ES-I3 (cell line): ENCODE measurements around the gene RNF157.

ENCODE experiments used
- H3K36me3 ChIP-seq: 2 replicates; pipeline ENCODE4 v1.6.1; 2013; ENCODE audit warnings: mild to moderate bottlenecking, low read length, control low read depth, moderate library complexity; ENCODE audit not compliant: insufficient read depth
- H3K4me1 ChIP-seq: 2 replicates; pipeline ENCODE4 v1.6.1; 2013; ENCODE audit warnings: mild to moderate bottlenecking, control low read depth, low read length; ENCODE audit not compliant: insufficient read depth
- H3K9ac ChIP-seq: 2 replicates; pipeline ENCODE4 v1.6.1; 2013; ENCODE audit warnings: low read depth, mild to moderate bottlenecking, low read length, moderate library complexity
- H3K9me3 ChIP-seq: 2 replicates; pipeline ENCODE4 v1.6.1; 2013; ENCODE audit warnings: mild to moderate bottlenecking, low read length, moderate library complexity; ENCODE audit not compliant: control insufficient read depth, insufficient read depth

The RNF157 gene

GRCh38 chr17:76161619-76162266, 78.5 kb downstream of the RNF157 start:
- Histone ChIP-seq H3K9me3 (no peaks in the 10 kb centered on the region), H3K9ac (no peak overlapping the region), H3K36me3 (no peaks in the 10 kb centered on the region), H3K4me1 (peaks cover 11% of the 10 kb centered on the region)

- H3K4me1 ChIP-seq = peaks cover 11% of the 10 kb centered on the region
- no peak overlapping the region for H3K9ac ChIP-seq
- no peaks in the 10 kb centered on the region for H3K36me3 ChIP-seq
- no peaks in the 10 kb centered on the region for H3K9me3 ChIP-seq
Observed at GRCh38 chr17:76160896-76161528, 79.3 kb downstream of the RNF157 start.

- Histone ChIP-seq H3K9me3 (no peaks in the 10 kb centered on the region), H3K36me3 (no peaks in the 10 kb centered on the region), H3K9ac (no peak overlapping the region), H3K4me1 (peaks cover 6% of the 10 kb centered on the region)
Observed at GRCh38 chr17:76159157-76159556, 81.1 kb downstream of the RNF157 start.

GRCh38 chr17:76157759-76158158, 82.5 kb downstream of the RNF157 start:
- Histone ChIP-seq H3K9ac (no peak overlapping the region), H3K4me1 (peaks cover 12% of the 10 kb centered on the region; the same call in 1 of the 2 replicates), H3K9me3 (no peaks in the 10 kb centered on the region), H3K36me3 (no peaks in the 10 kb centered on the region)

- Histone ChIP-seq H3K36me3 (no peaks in the 10 kb centered on the region), H3K9me3 (no peaks in the 10 kb centered on the region), H3K9ac (no peak overlapping the region), H3K4me1 (peaks cover 12% of the 10 kb centered on the region; the same call in 1 of the 2 replicates)
Observed at GRCh38 chr17:76156662-76156991, 83.7 kb downstream of the RNF157 start.

GRCh38 chr17:76155988-76156661, 84.2 kb downstream of the RNF157 start:
- Histone ChIP-seq H3K9me3 (no peaks in the 10 kb centered on the region), H3K4me1 (peaks cover 12% of the 10 kb centered on the region; the same call in 1 of the 2 replicates), H3K36me3 (no peaks in the 10 kb centered on the region), H3K9ac (no peak overlapping the region)

GRCh38 chr17:76154936-76155845, 85.1 kb downstream of the RNF157 start:
- peaks cover 12% of the 10 kb centered on the region; the same call in 1 of the 2 replicates for H3K4me1 ChIP-seq

GRCh38 chr17:76154292-76154691, 86.0 kb downstream of the RNF157 start:
- H3K4me1 ChIP-seq = peaks cover 12% of the 10 kb centered on the region; the same call in 1 of the 2 replicates
- H3K36me3 ChIP-seq = no peaks in the 10 kb centered on the region
- H3K9me3 ChIP-seq = no peaks in the 10 kb centered on the region
- no peak overlapping the region for H3K9ac ChIP-seq

More at GRCh38 chr17:76154936-76155845, 85.1 kb downstream of the RNF157 start:
- H3K36me3 ChIP-seq = no peaks in the 10 kb centered on the region
- H3K9me3 ChIP-seq = no peaks in the 10 kb centered on the region
- no peak overlapping the region for H3K9ac ChIP-seq

GRCh38 chr17:76153640-76154039, 86.7 kb downstream of the RNF157 start:
- Histone ChIP-seq H3K9me3 (no peaks in the 10 kb centered on the region), H3K36me3 (no peaks in the 10 kb centered on the region), H3K9ac (no peak overlapping the region), H3K4me1 (peaks cover 12% of the 10 kb centered on the region; the same call in 1 of the 2 replicates)

- Histone ChIP-seq H3K4me1 (peaks cover 12% of the 10 kb centered on the region; the same call in 1 of the 2 replicates), H3K36me3 (no peaks in the 10 kb centered on the region), H3K9ac (no peak overlapping the region), H3K9me3 (no peaks in the 10 kb centered on the region)
Observed at GRCh38 chr17:76153202-76153601, 87.1 kb downstream of the RNF157 start.

GRCh38 chr17:76152591-76152990, 87.7 kb downstream of the RNF157 start:
- no peaks in the 10 kb centered on the region for H3K36me3 ChIP-seq
- H3K9ac ChIP-seq = no peak overlapping the region
- H3K4me1 ChIP-seq = peaks cover 17% of the 10 kb centered on the region; the same call in 1 of the 2 replicates
- no peaks in the 10 kb centered on the region for H3K9me3 ChIP-seq

- H3K4me1 ChIP-seq = peaks cover 20% of the 10 kb centered on the region; the same call in 1 of the 2 replicates
- no peaks in the 10 kb centered on the region for H3K36me3 ChIP-seq
- H3K9me3 ChIP-seq = no peaks in the 10 kb centered on the region
- H3K9ac ChIP-seq = no peak overlapping the region
Observed at GRCh38 chr17:76151896-76152454, 88.3 kb downstream of the RNF157 start.

GRCh38 chr17:76150712-76151622, 89.3 kb downstream of the RNF157 start:
- no peaks in the 10 kb centered on the region for H3K9me3 ChIP-seq
- H3K4me1 ChIP-seq = peaks cover 22% of the 10 kb centered on the region
- no peak overlapping the region for H3K9ac ChIP-seq
- H3K36me3 ChIP-seq = no peaks in the 10 kb centered on the region
